Activated naive CD4-positive, alpha-beta T cell treated with Interleukin-2 at 50 U/mL for 16 hours (primary cell): ENCODE data around the gene HAGHL.

Source experiments
- DNase-seq: peaks from one replicate; pipeline ENCODE4 v3.0.0-alpha.2; 2020

The HAGHL gene

GRCh38 chr16:776824-777223 lies 49.9 kb downstream of the HAGHL start:
- DNase-seq: no peak

GRCh38 chr16:777826-778225 lies 50.9 kb downstream of the HAGHL start:
- no peak for DNase-seq

GRCh38 chr16:778447-778846 lies 51.5 kb downstream of the HAGHL start:
- no peak for DNase-seq

GRCh38 chr16:778909-779527 lies 52.1 kb downstream of the HAGHL start:
- DNase-seq: no peak
